Liver (tissue), 9 donors: Measurements from ENCODE around the gene NMUR2. TPM values are rescaled to one million over a fixed set of nuclear protein-coding genes. Genes with fewer than 3 reads are reported as not detected.

Source experiments
- DNase-seq: peaks from one replicate; pipeline ENCODE4 v3.0.0-alpha.2; 2017; ENCODE audit warnings: low spot score
- H3K27ac ChIP-seq, 2 donors: one replicate each; pipeline ENCODE4 v1.7.0; 2013; ENCODE audit warnings: inconsistent platforms in 2 of 2, low read length in 2 of 2, control low read depth in 1 of 2, low read depth in 1 of 2, mild to moderate bottlenecking in 1 of 2
- H3K27me3 ChIP-seq, 4 donors: one replicate each; pipeline versions ENCODE4 v1.6.1 to v1.7.0; 2013; ENCODE audit warnings: low read length in 3 of 4, inconsistent platforms in 1 of 4, mild to moderate bottlenecking in 1 of 4, moderate library complexity in 1 of 4; ENCODE audit not compliant: control insufficient read depth in 4 of 4, insufficient read depth in 4 of 4
- H3K36me3 ChIP-seq, 4 donors: one replicate each; pipeline versions ENCODE4 v1.6.1 to v1.7.0; 2013; ENCODE audit warnings: low read length in 3 of 4, mild to moderate bottlenecking in 3 of 4, low read depth in 1 of 4, moderate library complexity in 1 of 4; ENCODE audit not compliant: control insufficient read depth in 4 of 4, insufficient read depth in 3 of 4
- H3K4me1 ChIP-seq, 4 donors: one replicate each; pipeline versions ENCODE4 v1.6.1 to v1.7.0; 2013; ENCODE audit warnings: low read length in 3 of 4, mild to moderate bottlenecking in 3 of 4, moderate library complexity in 1 of 4; ENCODE audit not compliant: control insufficient read depth in 4 of 4, insufficient read depth in 4 of 4
- H3K4me3 ChIP-seq, 3 donors: one replicate each; pipeline versions ENCODE4 v1.6.1 to v1.7.0; 2013; ENCODE audit warnings: low read length in 3 of 3, control low read depth in 1 of 3, low read depth in 1 of 3, mild to moderate bottlenecking in 1 of 3
- H3K9ac ChIP-seq, 2 donors: one replicate each; pipeline ENCODE4 v1.7.0; 2013; ENCODE audit warnings: low read length in 2 of 2, mild to moderate bottlenecking in 2 of 2, moderate library complexity in 2 of 2, control low read depth in 1 of 2, low read depth in 1 of 2
- H3K9me3 ChIP-seq, 4 donors: one replicate each; pipeline versions ENCODE4 v1.6.1 to v1.7.0; 2013; ENCODE audit warnings: low read length in 3 of 4; ENCODE audit not compliant: control insufficient read depth in 4 of 4
- ATF3 ChIP-seq: IDR thresholded peaks from 2 replicates; pipeline ENCODE4 v1.6.1; 2016; ENCODE audit warnings: antibody characterized with exemption
- CTCF ChIP-seq: fragments of 150-350 bp; IDR thresholded peaks from 2 replicates; pipeline ENCODE4 v1.5.1; 2017; ENCODE audit warnings: improper control_type of control experiment, low read depth, low read length; ENCODE audit not compliant: missing input control
- FOXA1 ChIP-seq: IDR thresholded peaks from 2 replicates; pipeline ENCODE4 v1.6.1; 2016; ENCODE audit warnings: antibody characterized with exemption
- FOXA2 ChIP-seq: IDR thresholded peaks from 2 replicates; pipeline ENCODE4 v1.6.1; 2016; ENCODE audit warnings: antibody characterized with exemption
- HNF4A ChIP-seq, 2 donors: conservative IDR thresholded peaks; 2 replicates each; pipeline ENCODE4 v1.6.1; 2016; ENCODE audit warnings: antibody characterized with exemption in 2 of 2, mild to moderate bottlenecking in 2 of 2
- MAX ChIP-seq: IDR thresholded peaks from 2 replicates; pipeline ENCODE4 v1.6.1; 2016; ENCODE audit warnings: antibody characterized with exemption
- NR2F2 ChIP-seq: IDR thresholded peaks from 2 replicates; pipeline ENCODE4 v1.6.1; 2016; ENCODE audit warnings: antibody characterized with exemption
- RAD21 ChIP-seq, 2 donors: IDR thresholded peaks; 2 replicates each; pipeline ENCODE4 v1.6.1; 2016; ENCODE audit warnings: antibody characterized with exemption in 2 of 2, mild to moderate bottlenecking in 2 of 2
- REST ChIP-seq: IDR thresholded peaks from 2 replicates; pipeline ENCODE4 v1.6.1; 2016; ENCODE audit warnings: antibody characterized with exemption, mild to moderate bottlenecking
- RXRA ChIP-seq, 2 donors: IDR thresholded peaks; 2 replicates each; pipeline ENCODE4 v1.6.1; 2017 to 2018; ENCODE audit warnings: antibody characterized with exemption in 2 of 2, mild to moderate bottlenecking in 1 of 2
- SP1 ChIP-seq: IDR thresholded peaks from 2 replicates; pipeline ENCODE4 v1.6.1; 2018; ENCODE audit warnings: antibody characterized with exemption, mild to moderate bottlenecking
- YY1 ChIP-seq: IDR thresholded peaks from 2 replicates; pipeline ENCODE4 v1.6.1; 2016; ENCODE audit warnings: antibody characterized with exemption, mild to moderate bottlenecking
- WGBS: extraction: QIAGEN DNeasy Blood & Tissue Kit; methylation state at CpG from one replicate; pipeline ENCODE4 v1.1.7; 2013; 5-methylcytosine and 5-hydroxymethylcytosine counted together
- polyA plus RNA-seq, 2 donors: library from polyadenylated mRNA; stranded (reverse) in 1 of 2; unstranded in 1 of 2; fragments of 200-250 nt in 1 of 2; fragments of >200 nt in 1 of 2; fragmentation: Nextera tagmentation in 1 of 2; extraction: Ambion mirVana in 1 of 2; gene quantifications; one replicate each; pipeline versions ENCODE4 v1.2.1 to v1.2.3, GENCODE V29; 2013 to 2015
- total RNA-seq, 2 donors: library from RNA; depleted of rRNA; stranded (reverse); fragments of >200 nt; gene quantifications; one replicate each; pipeline ENCODE4 v1.2.3, GENCODE V29; 2014
- donor health status: healthy.
- donor health status: healthy.
- donor health status: healthy.
- donor health status: healthy.
- donor health status: healthy.

Gene NMUR2
- total and polyA plus RNA-seq, 4 donors, result not detected

- peaks cover 0 to 11% (median 0%) of the 10 kb centered on the region in 4 donors for H3K27me3 ChIP-seq
- H3K9ac ChIP-seq, result no peak overlapping the region
- H3K9me3 ChIP-seq, result no peaks in the 10 kb centered on the region
- no peaks in the 10 kb centered on the region for H3K4me1 ChIP-seq
- no peak overlapping the region for H3K27ac ChIP-seq
- H3K36me3 ChIP-seq, result no peaks in the 10 kb centered on the region
- TF ChIP-seq NR2F2 (no peak), FOXA1 (no peak), ATF3 (no peak), REST (no peak), YY1 (no peak), RAD21 (IDR thresholded peaks at IDR 0.05) (peak; percentile 66 to 77), MAX (no peak), RXRA (IDR thresholded peaks at IDR 0.05) (no peak), FOXA2 (no peak), HNF4A (conservative IDR thresholded peaks at IDR 0.05) (no peak), CTCF (peak; percentile 64), SP1 (no peak)
- no peak for DNase-seq
- no peak overlapping the region for H3K4me3 ChIP-seq
- WGBS, result 15% methylated on average over 8 of the region's 8 CpGs
These were observed 55.2 kb downstream of the NMUR2 start for GRCh38 chr5:152349683-152350526.
